ENCODE data around the gene LYPLA2.
"Not testable (repeated sequence)": the region's sequence is repeated elsewhere in the genome, so short reads cannot be mapped to it uniquely, and the experiment has no call there.

LYPLA2 gene

DNA sequence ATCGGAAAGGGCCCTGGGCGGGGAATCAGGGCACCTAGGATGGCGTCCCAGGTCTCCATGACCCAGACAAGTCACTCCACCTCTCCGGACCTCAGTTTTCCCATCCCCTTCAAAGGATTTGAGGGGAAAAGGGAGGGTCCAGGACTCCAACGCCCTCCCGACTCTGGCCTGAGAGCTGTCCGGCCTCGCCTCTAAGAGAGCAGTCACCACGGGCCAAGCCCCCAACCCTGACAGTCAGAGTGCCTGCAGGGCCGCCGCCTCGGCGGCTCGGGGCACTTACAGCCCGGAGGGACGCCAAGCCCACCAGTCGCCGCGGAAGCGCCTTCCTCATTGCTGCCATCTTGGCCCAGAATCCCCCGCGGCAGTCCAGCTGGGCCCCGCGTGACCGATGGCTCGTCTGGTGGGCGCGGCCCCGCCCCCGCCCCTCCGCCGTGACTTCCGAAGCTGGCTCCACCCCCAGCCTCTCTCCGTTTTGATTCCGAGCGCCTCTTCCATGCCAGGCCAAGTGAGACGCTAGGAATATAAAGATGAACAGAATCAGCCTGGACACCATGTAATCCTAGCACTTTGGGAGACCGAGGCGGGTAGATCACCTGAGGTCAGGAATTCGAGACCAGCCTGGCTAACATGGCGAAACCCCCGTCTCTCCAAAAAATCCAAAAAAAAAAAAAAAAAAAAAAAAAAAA is 34.3 kb downstream of the LYPLA2 start, which contains the start of gene HMGCL:
HMGCL (minus strand) TSS at position 354 of the 686 bp plus-strand sequence; CDS start at position 340, 14 bp downstream.
- FAIRE-seq (peak; percentile 92), DNase-seq (ENCODE audit: insufficient read length, low spot score) (peak; percentile 90)
- TF ChIP-seq PAX5 (IDR thresholded peaks at IDR 0.05; ENCODE audit: insufficient read depth, low read length, severe bottlenecking) (no peak), POLR2A (IDR thresholded peaks at IDR 0.05; ENCODE audit: low read depth, low read length) (peak; percentile 98), POLR2AphosphoS5 (IDR thresholded peaks at IDR 0.05; ENCODE audit: low read depth, low read length) (peak; percentile 91), TAF1 (IDR thresholded peaks at IDR 0.05; ENCODE audit: low read depth, low read length) (peak; percentile 99), SPI1 (IDR thresholded peaks at IDR 0.05; ENCODE audit: low read depth, low read length) (peak; percentile 34; the same call in 1 of the 2 replicates), POU2F2 (IDR thresholded peaks at IDR 0.05; ENCODE audit: low read depth, low read length) (peak; percentile 91)

DNA sequence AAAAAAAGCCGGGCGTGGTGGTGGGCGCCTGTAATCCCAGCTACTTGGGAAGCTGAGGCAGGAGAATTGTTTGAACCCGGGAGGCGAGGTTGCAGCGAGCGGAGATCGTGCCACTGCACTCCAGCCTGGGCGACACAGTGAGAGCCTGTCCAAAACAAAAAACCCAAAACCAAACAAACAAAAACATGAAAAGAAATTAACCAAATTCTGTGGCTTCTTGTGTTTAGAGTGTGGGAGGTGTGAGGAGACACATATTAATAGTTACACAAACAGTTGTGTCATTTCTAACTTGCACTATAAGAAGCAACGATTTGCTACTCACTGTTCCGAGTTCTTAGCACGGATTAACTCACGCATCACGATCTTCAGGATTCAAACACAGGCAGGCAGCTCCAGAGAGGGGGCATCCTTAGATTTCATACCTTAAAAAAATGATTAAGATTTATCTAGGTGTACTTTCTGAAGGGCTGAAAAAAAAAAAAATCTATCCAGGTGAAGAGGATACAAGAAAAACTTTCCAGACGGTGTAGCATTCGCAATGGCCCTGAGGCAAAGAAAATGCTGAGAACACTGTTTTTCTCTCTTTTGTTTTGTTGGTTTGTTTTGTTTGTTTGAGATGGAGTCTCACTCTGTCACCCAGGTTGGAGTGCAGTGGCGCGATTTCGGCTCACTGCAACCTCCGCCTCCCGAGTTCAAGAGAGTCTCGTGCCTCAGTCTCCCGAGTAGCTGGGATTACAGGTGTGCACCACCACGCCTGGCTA is 35.0 kb downstream of the LYPLA2 start:
- DNase-seq (ENCODE audit: insufficient read length, low spot score) (no peak), FAIRE-seq (peak; percentile 16)
- TF ChIP-seq POU2F2 (IDR thresholded peaks at IDR 0.05; ENCODE audit: low read depth, low read length) = no peak

DNA sequence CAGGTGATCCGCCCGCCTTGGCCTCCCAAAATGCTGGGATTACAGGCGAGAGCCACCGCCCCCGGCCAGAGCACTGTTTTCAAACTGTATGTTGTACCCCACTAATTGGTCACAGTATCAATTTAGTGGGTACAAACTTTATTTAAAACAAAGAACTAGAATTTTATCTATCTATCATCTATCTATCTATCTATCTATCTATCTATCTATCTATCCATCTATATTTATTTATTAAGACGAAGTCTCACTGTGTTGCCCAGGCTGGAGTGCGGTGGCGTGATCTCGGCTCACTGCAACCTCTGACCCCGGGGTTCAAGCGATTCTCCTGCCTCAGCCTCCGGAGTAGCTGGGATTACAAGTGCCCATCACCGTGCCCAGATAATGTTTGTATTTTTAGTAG is 35.6 kb downstream of the LYPLA2 start:
- FAIRE-seq; DNase-seq (ENCODE audit: insufficient read length, low spot score): not testable (repeated sequence)

- DNase-seq (ENCODE audit: insufficient read length, low spot score) (no peak), FAIRE-seq (no peak)
- TF ChIP-seq SPI1 (IDR thresholded peaks at IDR 0.05; ENCODE audit: low read depth, low read length) = no peak
- TF ChIP-seq PAX5 (IDR thresholded peaks at IDR 0.05; ENCODE audit: insufficient read depth, low read length, severe bottlenecking) = no peak
- no peak for TF ChIP-seq POLR2AphosphoS5 (IDR thresholded peaks at IDR 0.05; ENCODE audit: low read depth, low read length)
- TF ChIP-seq TAF1 (IDR thresholded peaks at IDR 0.05; ENCODE audit: low read depth, low read length) = no peak
Measured at GRCh38 chr1:23827717-23828116, 36.8 kb downstream of the LYPLA2 start.

GRCh38 chr1:23834156-23834555 is 43.2 kb downstream of the LYPLA2 start:
- not testable (repeated sequence) for DNase-seq (ENCODE audit: insufficient read length, low spot score); FAIRE-seq

- DNase-seq (ENCODE audit: insufficient read length, low spot score) = no peak
- TF ChIP-seq TAF1 (IDR thresholded peaks at IDR 0.05; ENCODE audit: low read depth, low read length) (no peak), POU2F2 (IDR thresholded peaks at IDR 0.05; ENCODE audit: low read depth, low read length) (no peak), POLR2A (IDR thresholded peaks at IDR 0.05; ENCODE audit: low read depth, low read length) (no peak), PAX5 (IDR thresholded peaks at IDR 0.05; ENCODE audit: insufficient read depth, low read length, severe bottlenecking) (no peak), POLR2AphosphoS5 (IDR thresholded peaks at IDR 0.05; ENCODE audit: low read depth, low read length) (no peak), SPI1 (IDR thresholded peaks at IDR 0.05; ENCODE audit: low read depth, low read length) (peak; percentile 46)
- no peak for FAIRE-seq
Measured at GRCh38 chr1:23836037-23836436, 45.1 kb downstream of the LYPLA2 start.

- DNase-seq (ENCODE audit: insufficient read length, low spot score) (no peak), FAIRE-seq (no peak)
- TF ChIP-seq POLR2A (IDR thresholded peaks at IDR 0.05; ENCODE audit: low read depth, low read length) (no peak), POU2F2 (IDR thresholded peaks at IDR 0.05; ENCODE audit: low read depth, low read length) (no peak), TAF1 (IDR thresholded peaks at IDR 0.05; ENCODE audit: low read depth, low read length) (no peak), POLR2AphosphoS5 (IDR thresholded peaks at IDR 0.05; ENCODE audit: low read depth, low read length) (no peak), SPI1 (IDR thresholded peaks at IDR 0.05; ENCODE audit: low read depth, low read length) (no peak), PAX5 (IDR thresholded peaks at IDR 0.05; ENCODE audit: insufficient read depth, low read length, severe bottlenecking) (no peak)
Measured at GRCh38 chr1:23837908-23838307, 47.0 kb downstream of the LYPLA2 start.

- peak; percentile 94 for FAIRE-seq
- DNase-seq (ENCODE audit: insufficient read length, low spot score) = peak; percentile 71
Measured at GRCh38 chr1:23838401-23838866, 47.5 kb downstream of the LYPLA2 start.

GRCh38 chr1:23843644-23844043 is 52.7 kb downstream of the LYPLA2 start:
- FAIRE-seq (no peak), DNase-seq (ENCODE audit: insufficient read length, low spot score) (no peak)
- TF ChIP-seq PAX5 (IDR thresholded peaks at IDR 0.05; ENCODE audit: insufficient read depth, low read length, severe bottlenecking) = no peak
- no peak for TF ChIP-seq POU2F2 (IDR thresholded peaks at IDR 0.05; ENCODE audit: low read depth, low read length)
- no peak for TF ChIP-seq POLR2A (IDR thresholded peaks at IDR 0.05; ENCODE audit: low read depth, low read length)
- TF ChIP-seq TAF1 (IDR thresholded peaks at IDR 0.05; ENCODE audit: low read depth, low read length) = no peak
- TF ChIP-seq POLR2AphosphoS5 (IDR thresholded peaks at IDR 0.05; ENCODE audit: low read depth, low read length) = no peak
- TF ChIP-seq SPI1 (IDR thresholded peaks at IDR 0.05; ENCODE audit: low read depth, low read length) = no peak

More at GRCh38 chr1:23838401-23838866, 47.5 kb downstream of the LYPLA2 start:
- TF ChIP-seq POLR2AphosphoS5 (IDR thresholded peaks at IDR 0.05; ENCODE audit: low read depth, low read length) (no peak), PAX5 (IDR thresholded peaks at IDR 0.05; ENCODE audit: insufficient read depth, low read length, severe bottlenecking) (no peak), POU2F2 (IDR thresholded peaks at IDR 0.05; ENCODE audit: low read depth, low read length) (no peak), POLR2A (IDR thresholded peaks at IDR 0.05; ENCODE audit: low read depth, low read length) (no peak), TAF1 (IDR thresholded peaks at IDR 0.05; ENCODE audit: low read depth, low read length) (no peak), SPI1 (IDR thresholded peaks at IDR 0.05; ENCODE audit: low read depth, low read length) (no peak)
